ENCODE measurements around the gene SERTAD4. TPM values are rescaled to one million over a fixed set of nuclear protein-coding genes. Genes with fewer than 3 reads are reported as not detected.

Gene SERTAD4
- polyA plus RNA-seq, 3 donors: not detected

DNA sequence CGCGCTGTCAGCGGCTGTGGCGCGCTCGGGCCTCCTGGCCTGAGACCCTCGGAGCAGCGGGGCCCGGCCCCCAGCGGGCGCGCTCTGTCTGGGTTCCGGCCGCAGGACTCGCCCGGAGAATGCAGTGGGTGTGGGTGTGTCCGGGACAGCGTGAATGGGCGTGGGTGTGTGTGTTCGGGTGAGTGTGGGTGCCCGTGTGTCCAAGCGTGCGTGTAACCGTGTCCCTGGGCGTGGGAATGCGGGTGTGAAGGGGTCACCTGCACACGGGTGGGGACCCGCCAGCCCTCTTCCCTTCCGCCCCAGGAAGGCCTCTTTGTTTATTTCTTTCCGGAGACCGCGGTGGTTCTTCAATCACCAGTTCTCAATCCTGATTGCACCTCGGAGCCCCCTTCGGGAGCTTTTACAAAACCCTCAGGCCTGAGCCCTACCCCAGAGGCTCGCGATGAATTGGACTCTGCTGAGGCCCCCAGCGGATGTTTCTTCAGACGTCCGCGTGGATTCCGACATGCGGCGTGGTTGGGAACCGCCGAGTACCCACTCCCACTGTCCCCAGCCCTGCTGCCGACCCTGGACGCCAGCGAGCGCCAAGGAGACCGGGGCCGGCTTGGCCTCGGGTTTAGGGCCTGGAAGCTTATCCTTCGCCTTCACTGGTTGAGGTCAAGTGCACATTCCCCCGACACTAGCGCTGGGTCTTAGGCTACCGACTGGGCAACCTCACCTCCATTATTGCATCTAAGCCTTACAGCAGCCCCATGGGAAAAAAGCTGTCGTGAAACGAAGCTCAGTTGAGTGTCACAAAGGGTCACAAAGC lies 19.3 kb downstream of the SERTAD4 start:
- no peaks in the 10 kb centered on the region for H3K79me2 ChIP-seq (ENCODE audit: insufficient read depth, low read length)
- peaks cover 0 to 3% of the 10 kb centered on the region in 2 donors for H3K36me3 Mint-ChIP-seq
- H3K9ac ChIP-seq (ENCODE audit: insufficient read depth, low read length, poor library complexity, severe bottlenecking): peak overlapping the region; percentile 15
- H2AFZ ChIP-seq (ENCODE audit: insufficient read depth, low read depth, low read length, poor library complexity, severe bottlenecking): peak overlapping the region; percentile 46
- H3K4me1 Mint-ChIP-seq: peaks cover 18% of the 10 kb centered on the region
- peak overlapping the region in 2 of 7 donors; percentile 35 to 60 for H3K27ac Mint-ChIP-seq
- no peak overlapping the region for H3K27ac ChIP-seq (ENCODE audit: low read depth in 1 of 2, low read length in 2 of 2)
- peaks cover 0 to 19% (median 9%) of the 10 kb centered on the region in 7 donors for H3K9me3 Mint-ChIP-seq
- peaks cover 58 to 72% (median 59%) of the 10 kb centered on the region in 3 donors for H3K27me3 Mint-ChIP-seq (ENCODE audit: low read depth in 3 of 3)
- H3K27me3 ChIP-seq (ENCODE audit: control insufficient read depth in 2 of 2, insufficient read depth in 2 of 2, low read length in 2 of 2): peaks cover 37 to 69% of the 10 kb centered on the region in 2 donors
- peaks cover 10 to 19% of the 10 kb centered on the region in 2 donors for H3K4me1 ChIP-seq (ENCODE audit: control insufficient read depth in 1 of 2, insufficient read depth in 2 of 2, low read length in 2 of 2)
- peak overlapping the region; percentile 73 for H3K4me2 ChIP-seq (replicated peaks; ENCODE audit: extremely low read depth, low read length, poor library complexity, severe bottlenecking)
- H4K20me1 ChIP-seq (ENCODE audit: insufficient read depth, low read length): no peaks in the 10 kb centered on the region
- TF ChIP-seq, protein P1, sequence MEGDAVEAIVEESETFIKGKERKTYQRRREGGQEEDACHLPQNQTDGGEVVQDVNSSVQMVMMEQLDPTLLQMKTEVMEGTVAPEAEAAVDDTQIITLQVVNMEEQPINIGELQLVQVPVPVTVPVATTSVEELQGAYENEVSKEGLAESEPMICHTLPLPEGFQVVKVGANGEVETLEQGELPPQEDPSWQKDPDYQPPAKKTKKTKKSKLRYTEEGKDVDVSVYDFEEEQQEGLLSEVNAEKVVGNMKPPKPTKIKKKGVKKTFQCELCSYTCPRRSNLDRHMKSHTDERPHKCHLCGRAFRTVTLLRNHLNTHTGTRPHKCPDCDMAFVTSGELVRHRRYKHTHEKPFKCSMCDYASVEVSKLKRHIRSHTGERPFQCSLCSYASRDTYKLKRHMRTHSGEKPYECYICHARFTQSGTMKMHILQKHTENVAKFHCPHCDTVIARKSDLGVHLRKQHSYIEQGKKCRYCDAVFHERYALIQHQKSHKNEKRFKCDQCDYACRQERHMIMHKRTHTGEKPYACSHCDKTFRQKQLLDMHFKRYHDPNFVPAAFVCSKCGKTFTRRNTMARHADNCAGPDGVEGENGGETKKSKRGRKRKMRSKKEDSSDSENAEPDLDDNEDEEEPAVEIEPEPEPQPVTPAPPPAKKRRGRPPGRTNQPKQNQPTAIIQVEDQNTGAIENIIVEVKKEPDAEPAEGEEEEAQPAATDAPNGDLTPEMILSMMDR (IDR thresholded peaks at IDR 0.05): no peak
- intact Hi-C loops (cut with micrococcal nuclease): no loop called here
- H3K4me3 ChIP-seq (replicated peaks in 1 of 3; ENCODE audit: low read depth in 2 of 3, low read length in 3 of 3): peak overlapping the region in 1 of 3 experiments; percentile 68
- 6% methylated on average over 54 of the region's 58 CpGs for WGBS (ENCODE audit: insufficient coverage)
- no peak for DNase-seq
- peaks cover 0 to 23% of the 10 kb centered on the region in 2 donors for H3K9me3 ChIP-seq (replicated peaks in 1 of 2; ENCODE audit: control insufficient read depth in 1 of 2, insufficient read depth in 1 of 2, low read length in 2 of 2)
- H3K4me3 Mint-ChIP-seq: peak overlapping the region; percentile 79 to 95
- no peaks in the 10 kb centered on the region for H3K36me3 ChIP-seq (replicated peaks in 1 of 2; ENCODE audit: control insufficient read depth in 1 of 2, insufficient read depth in 2 of 2, low read length in 2 of 2)

DNA sequence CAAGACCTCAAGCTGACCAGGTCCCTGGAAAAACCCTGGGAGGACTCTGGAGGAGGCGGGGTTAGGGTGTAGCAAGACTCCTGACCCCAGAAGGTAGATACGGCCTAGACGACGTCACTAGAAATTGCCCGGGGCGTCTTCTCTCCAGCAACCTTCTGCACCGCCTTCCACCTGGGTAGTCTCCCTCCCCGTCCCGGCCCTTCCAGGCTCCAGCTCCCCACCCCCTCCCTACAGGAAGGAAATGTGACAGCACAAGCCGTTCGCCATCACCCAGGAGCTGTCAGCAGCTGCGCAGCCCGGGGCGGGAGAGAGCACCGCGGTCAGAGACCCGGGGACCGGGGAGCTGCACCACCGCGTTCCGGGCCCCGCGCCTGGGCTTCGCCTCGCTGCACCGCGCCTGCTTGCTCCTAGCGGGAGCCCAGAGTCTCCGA lies 20.0 kb downstream of the SERTAD4 start:
- intact Hi-C loops (cut with micrococcal nuclease): no loop called here
- no peak overlapping the region for H3K4me3 ChIP-seq (replicated peaks in 1 of 3; ENCODE audit: low read depth in 2 of 3, low read length in 3 of 3)
- no peak for DNase-seq
- H3K4me1 ChIP-seq (ENCODE audit: control insufficient read depth in 1 of 2, insufficient read depth in 2 of 2, low read length in 2 of 2): peaks cover 10 to 19% of the 10 kb centered on the region in 2 donors
- Mint-ChIP-seq H3K4me1 (peaks cover 18% of the 10 kb centered on the region), H3K4me3 (peak overlapping the region in 1 of 2 donors; percentile 95), H3K36me3 (peaks cover 0 to 3% of the 10 kb centered on the region in 2 donors), H3K9me3 (peaks cover 0 to 19% (median 9%) of the 10 kb centered on the region in 7 donors), H3K27ac (no peak overlapping the region), H3K27me3 (ENCODE audit: low read depth in 3 of 3) (peaks cover 55 to 66% (median 59%) of the 10 kb centered on the region in 3 donors)
- no peak overlapping the region for H3K9ac ChIP-seq (ENCODE audit: insufficient read depth, low read length, poor library complexity, severe bottlenecking)
- peaks cover 32 to 69% of the 10 kb centered on the region in 2 donors for H3K27me3 ChIP-seq (ENCODE audit: control insufficient read depth in 2 of 2, insufficient read depth in 2 of 2, low read length in 2 of 2)
- no peaks in the 10 kb centered on the region for H4K20me1 ChIP-seq (ENCODE audit: insufficient read depth, low read length)
- no peaks in the 10 kb centered on the region for H3K79me2 ChIP-seq (ENCODE audit: insufficient read depth, low read length)
- H2AFZ ChIP-seq (ENCODE audit: insufficient read depth, low read depth, low read length, poor library complexity, severe bottlenecking): no peak overlapping the region
- TF ChIP-seq, protein P1 (IDR thresholded peaks at IDR 0.05): no peak
- H3K27ac ChIP-seq (ENCODE audit: low read depth in 1 of 2, low read length in 2 of 2): no peak overlapping the region
- no peaks in the 10 kb centered on the region for H3K36me3 ChIP-seq (replicated peaks in 1 of 2; ENCODE audit: control insufficient read depth in 1 of 2, insufficient read depth in 2 of 2, low read length in 2 of 2)
- 3% methylated on average over 25 of the region's 29 CpGs for WGBS (ENCODE audit: insufficient coverage)
- H3K9me3 ChIP-seq (replicated peaks in 1 of 2; ENCODE audit: control insufficient read depth in 1 of 2, insufficient read depth in 1 of 2, low read length in 2 of 2): peaks cover 0 to 23% of the 10 kb centered on the region in 2 donors
- no peak overlapping the region for H3K4me2 ChIP-seq (replicated peaks; ENCODE audit: extremely low read depth, low read length, poor library complexity, severe bottlenecking)

Measured in CD14-positive monocyte (primary cell).